Ovary (tissue), 3 donors: Measurements from ENCODE around the gene IGFBP2.

ENCODE experiments used
- CTCF ChIP-seq, 3 donors: fragments of 450-650 bp in 2 of 3; fragments of 200-600 bp in 1 of 3; IDR thresholded peaks; one replicate each; pipeline versions ENCODE4 v1.5.1 to v1.8.0; 2016 to 2022; ENCODE audit warnings: antibody characterized with exemption in 3 of 3, mild to moderate bottlenecking in 1 of 3
- POLR2A ChIP-seq: fragments of 450-650 bp; IDR thresholded peaks from one replicate; pipeline ENCODE4 v1.6.1; 2017; ENCODE audit warnings: antibody characterized with exemption, mild to moderate bottlenecking, moderate library complexity
- donor health status: DM: no; HTN: no; CAD: no.

- no peak for TF ChIP-seq POLR2A
- no peak for TF ChIP-seq CTCF (IDR thresholded peaks at IDR 0.05)
Observed at GRCh38 chr2:216615298-216616082, 17.7 kb upstream of the IGFBP2 start.
